Neural cell (in vitro differentiated cells): ENCODE data around the gene ATF7.

Experiments
- MXI1 ChIP-seq: fragments of 450-650 bp; conservative IDR thresholded peaks from 2 replicates; pipeline ENCODE4 v1.6.1; 2014; ENCODE audit warnings: antibody characterized with exemption, mild to moderate bottlenecking; ENCODE audit not compliant: poor library complexity, severe bottlenecking
- TF ChIP-seq, protein P1 (sequence below): fragments of 450-650 bp; IDR thresholded peaks from 2 replicates; pipeline ENCODE4 v1.5.1; 2014; ENCODE audit warnings: antibody characterized with exemption, mild to moderate bottlenecking, moderate library complexity; ENCODE audit not compliant: poor library complexity, severe bottlenecking

DNA sequence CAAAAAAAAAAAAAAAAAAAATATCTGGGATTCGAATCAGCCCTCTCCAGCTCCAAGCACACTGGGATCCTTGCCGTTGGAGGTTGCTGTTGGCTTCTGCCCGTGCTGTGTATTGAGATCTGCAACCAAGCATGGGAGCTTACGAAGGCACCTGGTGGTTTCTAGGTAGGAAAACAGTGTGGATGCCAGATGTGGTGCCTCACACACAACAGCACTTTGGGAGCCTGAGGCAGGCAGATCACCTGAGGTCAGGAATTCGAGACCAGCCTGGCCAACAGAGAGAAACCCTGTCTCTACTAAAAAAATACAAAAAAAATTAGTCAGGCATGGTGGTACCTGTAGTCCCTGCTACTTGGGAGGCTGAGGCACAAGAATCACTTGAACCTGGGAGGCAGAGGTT is 47.4 kb downstream of the ATF7 start:
- TF ChIP-seq MXI1, result no peak
- TF ChIP-seq, protein P1, sequence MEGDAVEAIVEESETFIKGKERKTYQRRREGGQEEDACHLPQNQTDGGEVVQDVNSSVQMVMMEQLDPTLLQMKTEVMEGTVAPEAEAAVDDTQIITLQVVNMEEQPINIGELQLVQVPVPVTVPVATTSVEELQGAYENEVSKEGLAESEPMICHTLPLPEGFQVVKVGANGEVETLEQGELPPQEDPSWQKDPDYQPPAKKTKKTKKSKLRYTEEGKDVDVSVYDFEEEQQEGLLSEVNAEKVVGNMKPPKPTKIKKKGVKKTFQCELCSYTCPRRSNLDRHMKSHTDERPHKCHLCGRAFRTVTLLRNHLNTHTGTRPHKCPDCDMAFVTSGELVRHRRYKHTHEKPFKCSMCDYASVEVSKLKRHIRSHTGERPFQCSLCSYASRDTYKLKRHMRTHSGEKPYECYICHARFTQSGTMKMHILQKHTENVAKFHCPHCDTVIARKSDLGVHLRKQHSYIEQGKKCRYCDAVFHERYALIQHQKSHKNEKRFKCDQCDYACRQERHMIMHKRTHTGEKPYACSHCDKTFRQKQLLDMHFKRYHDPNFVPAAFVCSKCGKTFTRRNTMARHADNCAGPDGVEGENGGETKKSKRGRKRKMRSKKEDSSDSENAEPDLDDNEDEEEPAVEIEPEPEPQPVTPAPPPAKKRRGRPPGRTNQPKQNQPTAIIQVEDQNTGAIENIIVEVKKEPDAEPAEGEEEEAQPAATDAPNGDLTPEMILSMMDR, result no peak
